CD4-positive, alpha-beta T cell treated with Interleukin-12 subunit alpha and Interleukin-12 subunit beta, for 1 hour (primary cell): Measurements from ENCODE around the gene FAM162A.
"Not testable (repeated sequence)": the region's sequence is repeated elsewhere in the genome, so short reads cannot be mapped to it uniquely, and the experiment has no call there.

Experiments
- DNase-seq: peaks from one replicate; pipeline ENCODE4 v3.0.0-alpha.2; 2020

Gene FAM162A

GRCh38 chr3:122427857-122428471 lies 44.0 kb downstream of the FAM162A start:
- DNase-seq = no peak

GRCh38 chr3:122430371-122430770 lies 46.4 kb downstream of the FAM162A start:
- DNase-seq = no peak

GRCh38 chr3:122435950-122436349 lies 52.0 kb downstream of the FAM162A start:
- no peak for DNase-seq

- DNase-seq = no peak
Measured at GRCh38 chr3:122443090-122443489, 59.1 kb downstream of the FAM162A start.

- DNase-seq = not testable (repeated sequence)
Measured at GRCh38 chr3:122443762-122444490, 59.9 kb downstream of the FAM162A start.

- not testable (repeated sequence) for DNase-seq
Measured at GRCh38 chr3:122444491-122444887, 60.5 kb downstream of the FAM162A start.

GRCh38 chr3:122448218-122448617 lies 64.2 kb downstream of the FAM162A start:
- not testable (repeated sequence) for DNase-seq

- DNase-seq = no peak
Measured at GRCh38 chr3:122451371-122451770, 67.4 kb downstream of the FAM162A start.

- no peak for DNase-seq
Measured at GRCh38 chr3:122456074-122456473, 72.1 kb downstream of the FAM162A start.

GRCh38 chr3:122457706-122458105 lies 73.7 kb downstream of the FAM162A start:
- DNase-seq = no peak

GRCh38 chr3:122458992-122459391 lies 75.0 kb downstream of the FAM162A start:
- no peak for DNase-seq

GRCh38 chr3:122461806-122462205 lies 77.8 kb downstream of the FAM162A start:
- no peak for DNase-seq
